ENCODE data around the gene FOXK1.

GRCh38 chr7:4633012-4633411, 49.1 kb upstream of the FOXK1 start:
- TF ChIP-seq CTCF (IDR thresholded peaks at IDR 0.05) (no peak), POLR2A (IDR thresholded peaks at IDR 0.05) (no peak), POLR2AphosphoS5 (IDR thresholded peaks at IDR 0.05) (no peak)
